ENCODE data around the gene APLP2. TPM values are rescaled to one million over a fixed set of nuclear protein-coding genes. Genes with fewer than 3 reads are reported as not detected.
A peak's percentile ranks its signal among the peaks of the same experiment; 100 is the strongest.

The APLP2 gene
- total and polyA plus RNA-seq, 5 donors from 2014 or later = 53.3 to 86.6 (median 73.9) TPM

- H3K27ac Mint-ChIP-seq = no peak overlapping the region
- peaks cover 37% of the 10 kb centered on the region for H3K36me3 Mint-ChIP-seq
- H3K4me1 Mint-ChIP-seq = peaks cover 3 to 8% (median 7%) of the 10 kb centered on the region in 4 donors
- no peak overlapping the region for H3K27ac ChIP-seq (ENCODE audit: insufficient read depth, low read length, poor library complexity, severe bottlenecking)
- no peaks in the 10 kb centered on the region for H3K9me3 ChIP-seq (ENCODE audit: control insufficient read depth in 2 of 2, low read length in 2 of 2)
- no peaks in the 10 kb centered on the region for H3K27me3 Mint-ChIP-seq
- ATAC-seq (ENCODE audit: low read depth in 2 of 2) (no peak), DNase-seq (no peak)
- no peaks in the 10 kb centered on the region for H3K27me3 ChIP-seq (ENCODE audit: control insufficient read depth, insufficient read depth, low read length)
- H3K4me3 ChIP-seq (ENCODE audit: low read depth, low read length) = no peak overlapping the region
- no peaks in the 10 kb centered on the region for H3K9me3 Mint-ChIP-seq
- no peak overlapping the region for H3K4me3 Mint-ChIP-seq
- peaks cover 66% of the 10 kb centered on the region for H3K36me3 ChIP-seq (ENCODE audit: control insufficient read depth, insufficient read depth, low read length)
- H3K4me1 ChIP-seq (ENCODE audit: control insufficient read depth, insufficient read depth, low read length, poor library complexity, severe bottlenecking) = peaks cover under 1% of the 10 kb centered on the region
Observed at GRCh38 chr11:130127509-130127908, 57.8 kb downstream of the APLP2 start.

- ATAC-seq (ENCODE audit: low read depth in 2 of 2) (no peak), DNase-seq (no peak)
- Mint-ChIP-seq H3K36me3 (peaks cover 32% of the 10 kb centered on the region), H3K4me1 (peaks cover 2 to 8% (median 6%) of the 10 kb centered on the region in 4 donors), H3K27ac (no peak overlapping the region), H3K9me3 (no peaks in the 10 kb centered on the region), H3K27me3 (no peaks in the 10 kb centered on the region), H3K4me3 (no peak overlapping the region)
- Histone ChIP-seq H3K9me3 (ENCODE audit: control insufficient read depth in 2 of 2, low read length in 2 of 2) (no peaks in the 10 kb centered on the region), H3K4me3 (ENCODE audit: low read depth, low read length) (no peak overlapping the region), H3K27me3 (ENCODE audit: control insufficient read depth, insufficient read depth, low read length) (no peaks in the 10 kb centered on the region), H3K36me3 (ENCODE audit: control insufficient read depth, insufficient read depth, low read length) (peaks cover 63% of the 10 kb centered on the region), H3K4me1 (ENCODE audit: control insufficient read depth, insufficient read depth, low read length, poor library complexity, severe bottlenecking) (no peaks in the 10 kb centered on the region), H3K27ac (ENCODE audit: insufficient read depth, low read length, poor library complexity, severe bottlenecking) (no peak overlapping the region)
Observed at GRCh38 chr11:130128626-130129025, 58.9 kb downstream of the APLP2 start.

GRCh38 chr11:130129922-130130321 is 60.2 kb downstream of the APLP2 start:
- Mint-ChIP-seq H3K27ac (peak overlapping the region in 1 of 3 donors; percentile 24), H3K4me1 (peaks cover 2 to 8% (median 6%) of the 10 kb centered on the region in 4 donors), H3K36me3 (peaks cover 33% of the 10 kb centered on the region), H3K27me3 (no peaks in the 10 kb centered on the region), H3K9me3 (no peaks in the 10 kb centered on the region), H3K4me3 (no peak overlapping the region)
- Histone ChIP-seq H3K27me3 (ENCODE audit: control insufficient read depth, insufficient read depth, low read length) (no peaks in the 10 kb centered on the region), H3K27ac (ENCODE audit: insufficient read depth, low read length, poor library complexity, severe bottlenecking) (no peak overlapping the region), H3K4me1 (ENCODE audit: control insufficient read depth, insufficient read depth, low read length, poor library complexity, severe bottlenecking) (no peaks in the 10 kb centered on the region), H3K36me3 (ENCODE audit: control insufficient read depth, insufficient read depth, low read length) (peaks cover 65% of the 10 kb centered on the region), H3K9me3 (ENCODE audit: control insufficient read depth in 2 of 2, low read length in 2 of 2) (no peaks in the 10 kb centered on the region), H3K4me3 (ENCODE audit: low read depth, low read length) (no peak overlapping the region)
- ATAC-seq (ENCODE audit: low read depth in 2 of 2) = no peak
- no peak for DNase-seq

GRCh38 chr11:130131961-130132850 is 62.5 kb downstream of the APLP2 start:
- Histone ChIP-seq H3K9me3 (ENCODE audit: control insufficient read depth in 2 of 2, low read length in 2 of 2) (no peaks in the 10 kb centered on the region), H3K27ac (ENCODE audit: insufficient read depth, low read length, poor library complexity, severe bottlenecking) (no peak overlapping the region), H3K4me3 (ENCODE audit: low read depth, low read length) (no peak overlapping the region), H3K4me1 (ENCODE audit: control insufficient read depth, insufficient read depth, low read length, poor library complexity, severe bottlenecking) (no peaks in the 10 kb centered on the region), H3K27me3 (ENCODE audit: control insufficient read depth, insufficient read depth, low read length) (no peaks in the 10 kb centered on the region), H3K36me3 (ENCODE audit: control insufficient read depth, insufficient read depth, low read length) (peaks cover 73% of the 10 kb centered on the region)
- Mint-ChIP-seq H3K36me3 (peaks cover 50% of the 10 kb centered on the region), H3K27ac (peak overlapping the region in 1 of 3 donors; percentile 75), H3K4me1 (peaks cover 2 to 8% (median 4%) of the 10 kb centered on the region in 4 donors), H3K27me3 (no peaks in the 10 kb centered on the region), H3K9me3 (no peaks in the 10 kb centered on the region), H3K4me3 (no peak overlapping the region)
- peak; percentile 46 to 78 (median 75) for DNase-seq
- peak; percentile 78 to 81 for ATAC-seq (ENCODE audit: low read depth in 2 of 2)

GRCh38 chr11:130133716-130134115 is 64.0 kb downstream of the APLP2 start:
- Mint-ChIP-seq H3K9me3 (no peaks in the 10 kb centered on the region), H3K4me3 (no peak overlapping the region), H3K27me3 (no peaks in the 10 kb centered on the region), H3K4me1 (peaks cover 2 to 8% (median 4%) of the 10 kb centered on the region in 4 donors), H3K27ac (no peak overlapping the region), H3K36me3 (peaks cover 58% of the 10 kb centered on the region)
- Histone ChIP-seq H3K9me3 (ENCODE audit: control insufficient read depth in 2 of 2, low read length in 2 of 2) (no peaks in the 10 kb centered on the region), H3K27me3 (ENCODE audit: control insufficient read depth, insufficient read depth, low read length) (no peaks in the 10 kb centered on the region), H3K4me1 (ENCODE audit: control insufficient read depth, insufficient read depth, low read length, poor library complexity, severe bottlenecking) (no peaks in the 10 kb centered on the region), H3K36me3 (ENCODE audit: control insufficient read depth, insufficient read depth, low read length) (peaks cover 69% of the 10 kb centered on the region), H3K27ac (ENCODE audit: insufficient read depth, low read length, poor library complexity, severe bottlenecking) (no peak overlapping the region), H3K4me3 (ENCODE audit: low read depth, low read length) (no peak overlapping the region)
- DNase-seq (no peak), ATAC-seq (ENCODE audit: low read depth in 2 of 2) (no peak)

- H3K27ac ChIP-seq (ENCODE audit: insufficient read depth, low read length, poor library complexity, severe bottlenecking) = no peak overlapping the region
- Mint-ChIP-seq H3K27me3 (no peaks in the 10 kb centered on the region), H3K36me3 (peaks cover 58% of the 10 kb centered on the region), H3K27ac (no peak overlapping the region), H3K4me1 (peaks cover 2 to 5% (median 3%) of the 10 kb centered on the region in 4 donors), H3K9me3 (no peaks in the 10 kb centered on the region), H3K4me3 (no peak overlapping the region)
- peaks cover 58% of the 10 kb centered on the region for H3K36me3 ChIP-seq (ENCODE audit: control insufficient read depth, insufficient read depth, low read length)
- no peak for DNase-seq
- H3K4me1 ChIP-seq (ENCODE audit: control insufficient read depth, insufficient read depth, low read length, poor library complexity, severe bottlenecking) = no peaks in the 10 kb centered on the region
- H3K4me3 ChIP-seq (ENCODE audit: low read depth, low read length) = no peak overlapping the region
- no peaks in the 10 kb centered on the region for H3K9me3 ChIP-seq (ENCODE audit: control insufficient read depth in 2 of 2, low read length in 2 of 2)
- ATAC-seq (ENCODE audit: low read depth in 2 of 2) = no peak
- H3K27me3 ChIP-seq (ENCODE audit: control insufficient read depth, insufficient read depth, low read length) = no peaks in the 10 kb centered on the region
Observed at GRCh38 chr11:130136107-130136506, 66.4 kb downstream of the APLP2 start.

GRCh38 chr11:130137999-130138398 is 68.3 kb downstream of the APLP2 start:
- Histone ChIP-seq H3K4me3 (ENCODE audit: low read depth, low read length) (no peak overlapping the region), H3K27ac (ENCODE audit: insufficient read depth, low read length, poor library complexity, severe bottlenecking) (no peak overlapping the region), H3K4me1 (ENCODE audit: control insufficient read depth, insufficient read depth, low read length, poor library complexity, severe bottlenecking) (no peaks in the 10 kb centered on the region), H3K27me3 (ENCODE audit: control insufficient read depth, insufficient read depth, low read length) (no peaks in the 10 kb centered on the region), H3K36me3 (ENCODE audit: control insufficient read depth, insufficient read depth, low read length) (peaks cover 61% of the 10 kb centered on the region), H3K9me3 (ENCODE audit: control insufficient read depth in 2 of 2, low read length in 2 of 2) (no peaks in the 10 kb centered on the region)
- peak overlapping the region in 1 of 4 donors; percentile 49 for H3K4me3 Mint-ChIP-seq
- DNase-seq = no peak
- peaks cover 67% of the 10 kb centered on the region for H3K36me3 Mint-ChIP-seq
- no peaks in the 10 kb centered on the region for H3K4me1 Mint-ChIP-seq
- no peak for ATAC-seq (ENCODE audit: low read depth in 2 of 2)
- H3K27ac Mint-ChIP-seq = no peak overlapping the region
- no peaks in the 10 kb centered on the region for H3K9me3 Mint-ChIP-seq
- H3K27me3 Mint-ChIP-seq = no peaks in the 10 kb centered on the region

- Histone ChIP-seq H3K27me3 (ENCODE audit: control insufficient read depth, insufficient read depth, low read length) (no peaks in the 10 kb centered on the region), H3K4me3 (ENCODE audit: low read depth, low read length) (no peak overlapping the region), H3K9me3 (ENCODE audit: control insufficient read depth in 2 of 2, low read length in 2 of 2) (no peaks in the 10 kb centered on the region), H3K27ac (ENCODE audit: insufficient read depth, low read length, poor library complexity, severe bottlenecking) (no peak overlapping the region), H3K36me3 (ENCODE audit: control insufficient read depth, insufficient read depth, low read length) (peaks cover 62% of the 10 kb centered on the region), H3K4me1 (ENCODE audit: control insufficient read depth, insufficient read depth, low read length, poor library complexity, severe bottlenecking) (no peaks in the 10 kb centered on the region)
- no peaks in the 10 kb centered on the region for H3K4me1 Mint-ChIP-seq
- H3K36me3 Mint-ChIP-seq = peaks cover 65% of the 10 kb centered on the region
- ATAC-seq (ENCODE audit: low read depth in 2 of 2) (no peak), DNase-seq (no peak)
- no peak overlapping the region for H3K4me3 Mint-ChIP-seq
- H3K9me3 Mint-ChIP-seq = no peaks in the 10 kb centered on the region
- H3K27ac Mint-ChIP-seq = peak overlapping the region in 1 of 3 donors; percentile 6
- H3K27me3 Mint-ChIP-seq = no peaks in the 10 kb centered on the region
Observed at GRCh38 chr11:130139401-130139800, 69.7 kb downstream of the APLP2 start.

Data from CD4-positive, CD25-positive, alpha-beta regulatory T cell (primary cell).